SK-N-SH (cell line): Measurements from ENCODE around the gene NLGN2. TPM values are rescaled to one million over a fixed set of nuclear protein-coding genes. Genes with fewer than 3 reads are reported as not detected.

Source experiments
- CTCF ChIA-PET: fragments of 300-600, 350-600 bp; formaldehyde crosslinking; extraction: SDS; loops from one replicate; lab custom pipeline; 2021; lab: Yijun Ruan, JAX
- POLR2A ChIA-PET: fragments of 350-600 bp; sonication (Branson Sonifier 250); formaldehyde crosslinking; extraction: SDS; loops from one replicate; lab custom pipeline; 2020; ENCODE audit warnings: antibody characterized with exemption, inconsistent platforms; lab: Yijun Ruan, JAX
- DNase-seq: peaks from one replicate; pipeline ENCODE4 v3.0.0; 2012
- H2AFZ ChIP-seq: fragments of 200-600 bp; sonication (generic); 2 replicates; pipeline ENCODE4 v1.8.1; 2016; ENCODE audit warnings: antibody characterized with exemption, mild to moderate bottlenecking, low read depth
- H3F3A ChIP-seq: fragments of 200-600 bp; sonication (generic); replicated peaks from 2 replicates; pipeline ENCODE3; 2016; ENCODE audit warnings: antibody characterized with exemption, mild to moderate bottlenecking; ENCODE audit not compliant: insufficient read depth
- H3K27ac ChIP-seq, 2 experiments: fragments of 200-500 bp in 1 of 2; fragments of 200-600 bp in 1 of 2; sonication (Bioruptor generic) in 1 of 2; sonication (generic), shearing (Covaris generic) in 1 of 2; 2 replicates each; pipeline versions ENCODE4 v1.5.1 to v1.6.1; 2014 to 2016; ENCODE audit warnings: low read depth in 2 of 2, inconsistent platforms in 1 of 2, low read length in 1 of 2, mild to moderate bottlenecking in 1 of 2, mixed read lengths in 1 of 2
- H3K27me3 ChIP-seq: fragments of 200-600 bp; sonication (generic), shearing (Covaris generic); 2 replicates; pipeline ENCODE4 v1.6.1; 2016; ENCODE audit warnings: mixed run types; ENCODE audit not compliant: insufficient read depth
- H3K36me3 ChIP-seq, 2 experiments: fragments of 200-500 bp in 1 of 2; fragments of 200-600 bp in 1 of 2; sonication (Bioruptor generic) in 1 of 2; sonication (generic) in 1 of 2; replicated peaks in 1 of 2; 2 replicates each; pipeline versions ENCODE3 to v1.5.1; 2014 to 2016; ENCODE audit warnings: low read length in 1 of 2, mild to moderate bottlenecking in 1 of 2; ENCODE audit not compliant: insufficient read depth in 2 of 2, control insufficient read depth in 1 of 2
- H3K4me1 ChIP-seq, 2 experiments: fragments of 200-500 bp in 1 of 2; fragments of 200-600 bp in 1 of 2; sonication (Bioruptor generic) in 1 of 2; sonication (generic), shearing (Covaris generic) in 1 of 2; 2 replicates each; pipeline versions ENCODE4 v1.5.1 to v1.6.1; 2014 to 2016; ENCODE audit warnings: low read depth in 1 of 2, low read length in 1 of 2, mixed run types in 1 of 2; ENCODE audit not compliant: insufficient read depth in 2 of 2, control insufficient read depth in 1 of 2
- H3K4me2 ChIP-seq: fragments of 200-600 bp; sonication (generic), shearing (Covaris generic); 2 replicates; pipeline ENCODE4 v1.6.1; 2017; ENCODE audit warnings: mixed run types
- H3K4me3 ChIP-seq, 2 experiments: fragments of 200-500 bp in 1 of 2; fragments of 200-600 bp in 1 of 2; sonication (Bioruptor generic) in 1 of 2; sonication (generic), shearing (Covaris generic) in 1 of 2; 2 replicates each; pipeline versions ENCODE4 v1.5.1 to v1.8.1; 2014 to 2016; ENCODE audit warnings: low read depth in 2 of 2, inconsistent platforms in 1 of 2, low read length in 1 of 2, mild to moderate bottlenecking in 1 of 2, mixed read lengths in 1 of 2, moderate library complexity in 1 of 2
- H3K79me2 ChIP-seq: fragments of 200-600 bp; sonication (generic); 2 replicates; pipeline ENCODE4 v1.8.1; 2017; ENCODE audit warnings: mild to moderate bottlenecking; ENCODE audit not compliant: insufficient read depth
- H3K9ac ChIP-seq: fragments of 200-600 bp; sonication (generic); 2 replicates; pipeline ENCODE4 v1.6.1; 2017; ENCODE audit warnings: mixed run types
- H3K9me2 ChIP-seq: fragments of 200-600 bp; sonication (generic); 2 replicates; pipeline ENCODE4 v1.6.1; 2017; ENCODE audit warnings: mixed run types
- H3K9me3 ChIP-seq: fragments of 200-600 bp; sonication (generic); 2 replicates; pipeline ENCODE4 v1.6.1; 2017; ENCODE audit warnings: mixed run types, mild to moderate bottlenecking, moderate library complexity
- H4K20me1 ChIP-seq: fragments of 200-600 bp; sonication (generic); 2 replicates; pipeline ENCODE4 v1.6.1; 2017; ENCODE audit warnings: mild to moderate bottlenecking, mixed run types; ENCODE audit not compliant: insufficient read depth
- EP300 ChIP-seq, 2 experiments: IDR thresholded peaks; 2 replicates each; pipeline versions ENCODE4 v1.4.0 to v1.6.1; 2012; ENCODE audit warnings: borderline replicate concordance in 1 of 2, low read depth in 1 of 2, low read length in 1 of 2
- FOSL2 ChIP-seq: IDR thresholded peaks from 2 replicates; pipeline ENCODE4 v1.4.0; 2012; ENCODE audit warnings: low read depth, mild to moderate bottlenecking, moderate library complexity, borderline replicate concordance
- FOXJ3 ChIP-seq: sonication (generic); formaldehyde crosslinking; IDR thresholded peaks from 2 replicates; pipeline ENCODE4 v1.5.1; 2020; ENCODE audit warnings: mild to moderate bottlenecking, missing genetic modification reagents
- GABPA ChIP-seq: IDR thresholded peaks from 2 replicates; pipeline ENCODE4 v1.4.0; 2012; ENCODE audit warnings: low read depth, mild to moderate bottlenecking
- GATA2 ChIP-seq: sonication (generic); formaldehyde crosslinking; IDR thresholded peaks from 2 replicates; pipeline ENCODE4 v1.5.0; 2020; ENCODE audit warnings: mild to moderate bottlenecking, missing genetic modification reagents
- IRF3 ChIP-seq: fragments of 150-350 bp; IDR thresholded peaks from 2 replicates; pipeline ENCODE4 v1.6.1; 2016; ENCODE audit warnings: mild to moderate bottlenecking, low read depth, low read length
- MAX ChIP-seq: IDR thresholded peaks from 2 replicates; pipeline ENCODE4 v1.4.0; 2012; ENCODE audit warnings: low read depth
- MXI1 ChIP-seq: IDR thresholded peaks from 2 replicates; pipeline ENCODE4 v1.6.1; 2012; ENCODE audit warnings: mild to moderate bottlenecking, low read depth, low read length, improper control_type of control experiment
- RCOR1 ChIP-seq: fragments of 150-350 bp; IDR thresholded peaks from 2 replicates; pipeline ENCODE4 v1.6.1; 2017; ENCODE audit warnings: antibody characterized with exemption, low read length
- RFX5 ChIP-seq: IDR thresholded peaks from 2 replicates; pipeline ENCODE4 v1.6.1; 2012; ENCODE audit warnings: mild to moderate bottlenecking, improper control_type of control experiment, low read length
- RXRA ChIP-seq: IDR thresholded peaks from 2 replicates; pipeline ENCODE4 v1.4.0; 2012; ENCODE audit warnings: low read depth, mild to moderate bottlenecking, borderline replicate concordance
- TAF1 ChIP-seq: IDR thresholded peaks from 2 replicates; pipeline ENCODE4 v1.6.1; 2012; ENCODE audit warnings: low read depth, mild to moderate bottlenecking, low read length, moderate library complexity, borderline replicate concordance
- USF1 ChIP-seq: IDR thresholded peaks from 2 replicates; pipeline ENCODE4 v1.4.0; 2012; ENCODE audit warnings: low read depth, borderline replicate concordance
- YY1 ChIP-seq: IDR thresholded peaks from 2 replicates; pipeline ENCODE4 v1.4.0; 2012; ENCODE audit warnings: low read depth, mild to moderate bottlenecking
- WGBS: methylation state at CpG from one replicate; pipeline ENCODE4 v1.1.6; 2017; ENCODE audit warnings: low lambda C conversion rate; 5-methylcytosine and 5-hydroxymethylcytosine counted together
- polyA plus RNA-seq, 3 experiments: library from polyadenylated mRNA; depleted of rRNA; stranded (reverse); fragments of >200 nt; gene quantifications; 2 replicates each; pipeline ENCODE4 v1.2.3, GENCODE V29; 2012
- TF ChIP-seq, protein P1 (sequence below): fragments of 150-350 bp; IDR thresholded peaks from 2 replicates; pipeline ENCODE4 v1.6.1; 2017; ENCODE audit warnings: antibody characterized with exemption, low read length, low read depth, borderline replicate concordance
- TF ChIP-seq, protein P2 (sequence below): IDR thresholded peaks from 2 replicates; pipeline ENCODE4 v1.4.0; 2012; ENCODE audit warnings: low read depth, borderline replicate concordance

NLGN2 gene
- polyA plus RNA-seq, 1 of the 3 experiments (the other 2 are of a cell fraction) = 29.9 TPM

- TF ChIP-seq MXI1 (no peak), GABPA (no peak), FOXJ3 (CRISPR knock-in tag) (no peak)
- TF ChIP-seq, all 33 proteins: peak for 0
These were observed 18.7 kb downstream of the NLGN2 start (continued) for GRCh38 chr17:7426203-7426863.

- no peaks in the 10 kb centered on the region for H4K20me1 ChIP-seq
- no peaks in the 10 kb centered on the region for H3K79me2 ChIP-seq
- 88% methylated on average over 8 of the region's 29 CpGs for WGBS
- CTCF ChIA-PET = interaction anchor here (0.6 to 1.6 kb wide), 2 partner anchors 10 to 71 kb away, joined by 3 to 7 read pairs; no protein-coding TSS in a partner anchor
- no peak overlapping the region for H3K4me2 ChIP-seq
- POLR2A ChIA-PET = no interaction called here
- no peaks in the 10 kb centered on the region for H3F3A ChIP-seq
- no peak overlapping the region for H3K9ac ChIP-seq
- no peaks in the 10 kb centered on the region for H3K27me3 ChIP-seq
- H3K27ac ChIP-seq = no peak overlapping the region
- H3K4me1 ChIP-seq = no peaks in the 10 kb centered on the region
- DNase-seq = no peak
- H3K9me2 ChIP-seq = no peaks in the 10 kb centered on the region
- no peaks in the 10 kb centered on the region for H3K36me3 ChIP-seq
- H2AFZ ChIP-seq = no peak overlapping the region
- TF ChIP-seq RCOR1 = no peak
- TF ChIP-seq GATA2 = no peak
- TF ChIP-seq IRF3 = no peak
- TF ChIP-seq YY1 = no peak
- no peak for TF ChIP-seq FOSL2
- TF ChIP-seq, protein P1, sequence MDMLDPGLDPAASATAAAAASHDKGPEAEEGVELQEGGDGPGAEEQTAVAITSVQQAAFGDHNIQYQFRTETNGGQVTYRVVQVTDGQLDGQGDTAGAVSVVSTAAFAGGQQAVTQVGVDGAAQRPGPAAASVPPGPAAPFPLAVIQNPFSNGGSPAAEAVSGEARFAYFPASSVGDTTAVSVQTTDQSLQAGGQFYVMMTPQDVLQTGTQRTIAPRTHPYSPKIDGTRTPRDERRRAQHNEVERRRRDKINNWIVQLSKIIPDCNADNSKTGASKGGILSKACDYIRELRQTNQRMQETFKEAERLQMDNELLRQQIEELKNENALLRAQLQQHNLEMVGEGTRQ = no peak
- TF ChIP-seq FOXJ3 (CRISPR knock-in tag) = no peak
- no peak for TF ChIP-seq RXRA
- TF ChIP-seq EP300 (IDR thresholded peaks at IDR 0.05; ENCODE audit: borderline replicate concordance in 1 of 2, low read depth in 1 of 2, low read length in 1 of 2) = no peak
- TF ChIP-seq MAX = no peak
- no peak for TF ChIP-seq RFX5
- TF ChIP-seq, protein P2, sequence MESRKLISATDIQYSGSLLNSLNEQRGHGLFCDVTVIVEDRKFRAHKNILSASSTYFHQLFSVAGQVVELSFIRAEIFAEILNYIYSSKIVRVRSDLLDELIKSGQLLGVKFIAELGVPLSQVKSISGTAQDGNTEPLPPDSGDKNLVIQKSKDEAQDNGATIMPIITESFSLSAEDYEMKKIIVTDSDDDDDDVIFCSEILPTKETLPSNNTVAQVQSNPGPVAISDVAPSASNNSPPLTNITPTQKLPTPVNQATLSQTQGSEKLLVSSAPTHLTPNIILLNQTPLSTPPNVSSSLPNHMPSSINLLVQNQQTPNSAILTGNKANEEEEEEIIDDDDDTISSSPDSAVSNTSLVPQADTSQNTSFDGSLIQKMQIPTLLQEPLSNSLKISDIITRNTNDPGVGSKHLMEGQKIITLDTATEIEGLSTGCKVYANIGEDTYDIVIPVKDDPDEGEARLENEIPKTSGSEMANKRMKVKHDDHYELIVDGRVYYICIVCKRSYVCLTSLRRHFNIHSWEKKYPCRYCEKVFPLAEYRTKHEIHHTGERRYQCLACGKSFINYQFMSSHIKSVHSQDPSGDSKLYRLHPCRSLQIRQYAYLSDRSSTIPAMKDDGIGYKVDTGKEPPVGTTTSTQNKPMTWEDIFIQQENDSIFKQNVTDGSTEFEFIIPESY = no peak
- no peak for TF ChIP-seq TAF1
- TF ChIP-seq USF1 = no peak
- TF ChIP-seq, all 33 proteins: peak for 0
- no peaks in the 10 kb centered on the region for H3K9me3 ChIP-seq
- H3K4me3 ChIP-seq = no peak overlapping the region
These were observed 19.3 kb downstream of the NLGN2 start for GRCh38 chr17:7426896-7427489.
